Trophoblast cell (in vitro differentiated cells and primary cell): ENCODE data around the gene SCN5A.

Experiments used
- DNase-seq, 2 donors: peaks; one replicate each; pipeline ENCODE4 v3.0.0-alpha.2; 2016
- H2AFZ ChIP-seq: 2 replicates; pipeline ENCODE4 v1.6.1; 2013; ENCODE audit warnings: low read length, moderate library complexity, mild to moderate bottlenecking; ENCODE audit not compliant: insufficient read depth, poor library complexity
- H2AK5ac ChIP-seq: 2 replicates; pipeline ENCODE4 v1.6.1; 2013; ENCODE audit warnings: mild to moderate bottlenecking, low read length
- H2BK120ac ChIP-seq: 2 replicates; pipeline ENCODE4 v1.6.1; 2013; ENCODE audit warnings: low read length, mild to moderate bottlenecking, moderate library complexity; ENCODE audit not compliant: insufficient read depth, poor library complexity
- H2BK12ac ChIP-seq: 2 replicates; pipeline ENCODE4 v1.6.1; 2013; ENCODE audit warnings: mild to moderate bottlenecking, low read length, moderate library complexity
- H2BK5ac ChIP-seq: 2 replicates; pipeline ENCODE4 v1.6.1; 2013; ENCODE audit warnings: low read length, low read depth, moderate library complexity, mild to moderate bottlenecking; ENCODE audit not compliant: poor library complexity
- H3K14ac ChIP-seq: 2 replicates; pipeline ENCODE4 v1.6.1; 2013; ENCODE audit warnings: mild to moderate bottlenecking, low read length
- H3K18ac ChIP-seq: 2 replicates; pipeline ENCODE4 v1.6.1; 2013; ENCODE audit warnings: mild to moderate bottlenecking, low read length
- H3K23ac ChIP-seq: 2 replicates; pipeline ENCODE4 v1.6.1; 2013; ENCODE audit warnings: low read length
- H3K27ac ChIP-seq: 2 replicates; pipeline ENCODE4 v1.5.1; 2013; ENCODE audit warnings: low read depth, mild to moderate bottlenecking, inconsistent platforms, low read length, moderate library complexity
- H3K27me3 ChIP-seq: 2 replicates; pipeline ENCODE4 v1.6.1; 2013; ENCODE audit warnings: inconsistent platforms, mild to moderate bottlenecking, low read length, moderate library complexity; ENCODE audit not compliant: insufficient read depth
- H3K36me3 ChIP-seq, 2 experiments: 1 replicate in 1 of 2; 2 replicates in 1 of 2; pipeline ENCODE4 v1.6.1; 2013; ENCODE audit warnings: low read length in 2 of 2, mild to moderate bottlenecking in 2 of 2, moderate library complexity in 1 of 2; ENCODE audit not compliant: insufficient read depth in 2 of 2, control insufficient read depth in 1 of 2
- H3K4ac ChIP-seq: 2 replicates; pipeline ENCODE4 v1.6.1; 2013; ENCODE audit warnings: low read depth, mild to moderate bottlenecking, low read length, moderate library complexity
- H3K4me1 ChIP-seq, 2 experiments: 1 replicate in 1 of 2; 2 replicates in 1 of 2; pipeline ENCODE4 v1.6.1; 2013; ENCODE audit warnings: low read length in 2 of 2, mild to moderate bottlenecking in 2 of 2, moderate library complexity in 1 of 2; ENCODE audit not compliant: insufficient read depth in 2 of 2, control insufficient read depth in 1 of 2
- H3K4me2 ChIP-seq: 2 replicates; pipeline ENCODE4 v1.6.1; 2013; ENCODE audit warnings: inconsistent platforms, mild to moderate bottlenecking, low read length, moderate library complexity
- H3K4me3 ChIP-seq: 2 replicates; pipeline ENCODE4 v1.5.1; 2013; ENCODE audit warnings: mild to moderate bottlenecking, low read depth, low read length, inconsistent platforms
- H3K79me1 ChIP-seq: one replicate; pipeline ENCODE4 v1.6.1; 2013; ENCODE audit warnings: low read length
- H3K79me2 ChIP-seq: 2 replicates; pipeline ENCODE4 v1.6.1; 2013; ENCODE audit warnings: low read length, mild to moderate bottlenecking; ENCODE audit not compliant: control insufficient read depth, insufficient read depth, poor library complexity
- H3K9ac ChIP-seq: 2 replicates; pipeline ENCODE4 v1.6.1; 2013; ENCODE audit warnings: mild to moderate bottlenecking, low read length
- H3K9me3 ChIP-seq: 2 replicates; pipeline ENCODE4 v1.6.1; 2013; ENCODE audit warnings: low read depth, mild to moderate bottlenecking, control low read depth, inconsistent platforms, low read length; ENCODE audit not compliant: insufficient read depth
- H4K12ac ChIP-seq: 2 replicates; pipeline ENCODE4 v1.6.1; 2013; ENCODE audit warnings: low read depth, mild to moderate bottlenecking, low read length, moderate library complexity
- H4K8ac ChIP-seq: 2 replicates; pipeline ENCODE4 v1.6.1; 2013; ENCODE audit warnings: low read depth, mild to moderate bottlenecking, low read length, moderate library complexity
- H4K91ac ChIP-seq: one replicate; pipeline ENCODE4 v1.6.1; 2013; ENCODE audit warnings: low read depth, mild to moderate bottlenecking, low read length, moderate library complexity
- WGBS: extraction: QIAGEN DNeasy Blood & Tissue Kit; methylation state at CpG from one replicate; pipeline ENCODE4 v1.1.7; 2013; ENCODE audit warnings: missing lambda C conversion rate; ENCODE audit not compliant: insufficient read length, insufficient coverage; ENCODE audit errors: extremely low coverage; 5-methylcytosine and 5-hydroxymethylcytosine counted together

SCN5A gene

DNA sequence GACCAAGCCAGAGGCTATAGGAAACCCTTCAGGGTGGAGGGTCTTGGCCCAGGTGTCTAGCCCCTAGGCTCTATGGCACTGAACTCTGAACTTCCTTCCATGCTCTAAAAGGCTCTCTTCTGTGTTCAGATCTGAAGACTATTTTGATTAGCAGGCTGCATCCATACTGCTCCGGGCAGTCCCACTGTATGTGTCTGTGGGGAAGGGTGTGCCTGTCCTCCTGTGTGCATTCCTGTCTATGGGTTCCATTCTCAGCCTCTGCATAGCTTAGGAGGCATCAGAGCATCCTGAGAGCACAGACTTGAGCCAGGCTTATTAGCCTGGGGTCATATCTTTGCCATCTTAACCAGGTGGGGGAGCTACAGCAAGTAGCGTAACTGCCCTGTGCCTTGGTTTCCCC, 115.3 kb downstream of the SCN5A start:
- Histone ChIP-seq H3K18ac (no peak overlapping the region), H2BK12ac (no peak overlapping the region), H3K27me3 (no peaks in the 10 kb centered on the region), H3K79me2 (no peaks in the 10 kb centered on the region), H3K27ac (no peak overlapping the region), H2AFZ (no peak overlapping the region), H3K4me2 (no peak overlapping the region), H3K79me1 (no peaks in the 10 kb centered on the region), H3K9me3 (no peaks in the 10 kb centered on the region), H3K36me3 (no peaks in the 10 kb centered on the region), H3K4ac (no peak overlapping the region), H2AK5ac (no peak overlapping the region), H2BK120ac (no peak overlapping the region), H3K14ac (no peak overlapping the region), H3K23ac (no peak overlapping the region), H4K91ac (no peak overlapping the region), H4K8ac (no peak overlapping the region), H2BK5ac (no peak overlapping the region), H3K9ac (no peak overlapping the region), H4K12ac (no peak overlapping the region), H3K4me3 (no peak overlapping the region), H3K4me1 (no peaks in the 10 kb centered on the region)
- DNase-seq, result no peak
- WGBS, result no CpG with 5 or more reads among the region's 2 CpGs

DNA sequence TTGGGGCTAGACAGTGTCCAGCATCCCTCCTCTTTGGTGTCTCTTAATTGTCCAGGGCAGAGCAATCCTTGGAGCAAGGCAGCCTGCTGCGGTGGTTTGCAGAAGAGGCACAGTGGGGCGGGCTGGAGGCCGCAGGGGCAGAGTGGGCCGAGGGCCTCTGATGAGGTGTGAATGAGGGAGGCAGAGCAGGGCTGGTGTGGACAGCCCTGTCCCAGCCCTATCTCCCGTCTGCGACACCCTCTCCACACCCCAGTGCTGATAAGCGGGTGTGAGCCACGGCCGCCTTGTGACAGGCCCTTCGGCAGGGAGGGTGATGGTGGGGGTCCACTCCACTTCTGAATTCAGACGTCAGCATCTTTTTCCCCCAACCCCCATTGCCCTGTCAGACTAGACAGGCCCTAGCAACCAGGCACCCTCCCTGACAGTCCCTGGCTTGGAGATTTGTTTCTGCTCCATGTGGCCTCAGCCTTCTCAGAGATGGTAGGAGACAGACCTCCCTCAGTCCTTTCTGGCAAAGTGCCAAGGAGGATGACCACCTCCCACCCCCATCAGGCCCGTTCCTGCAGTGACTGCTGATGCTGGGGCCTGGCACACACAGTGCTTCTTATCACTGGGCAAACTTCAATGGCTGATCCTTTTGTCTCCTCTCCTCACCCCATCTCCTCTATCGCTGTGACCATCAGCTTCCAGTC, 116.1 kb downstream of the SCN5A start:
- Histone ChIP-seq H3K23ac (no peak overlapping the region), H3K79me1 (no peaks in the 10 kb centered on the region), H3K27ac (no peak overlapping the region), H4K12ac (no peak overlapping the region), H2BK5ac (no peak overlapping the region), H3K4me2 (no peak overlapping the region), H4K8ac (no peak overlapping the region), H2AFZ (no peak overlapping the region), H2BK120ac (no peak overlapping the region), H3K9ac (no peak overlapping the region), H3K4ac (no peak overlapping the region), H3K18ac (no peak overlapping the region), H3K4me3 (no peak overlapping the region), H3K36me3 (peaks cover 0 to under 1% of the 10 kb centered on the region in 2 experiments), H3K4me1 (no peaks in the 10 kb centered on the region), H4K91ac (no peak overlapping the region), H3K14ac (no peak overlapping the region), H3K27me3 (no peaks in the 10 kb centered on the region), H2BK12ac (no peak overlapping the region), H3K9me3 (peaks cover 1% of the 10 kb centered on the region), H2AK5ac (no peak overlapping the region), H3K79me2 (no peaks in the 10 kb centered on the region)
- DNase-seq, result no peak
- no CpG with 5 or more reads among the region's 13 CpGs for WGBS

- H3K4me2 ChIP-seq, result no peak overlapping the region
- H3K4me1 ChIP-seq, result no peaks in the 10 kb centered on the region
- H3K27me3 ChIP-seq, result no peaks in the 10 kb centered on the region
- no peak overlapping the region for H4K12ac ChIP-seq
- no peak for DNase-seq
- H3K9me3 ChIP-seq, result peaks cover 4% of the 10 kb centered on the region
- no peak overlapping the region for H3K23ac ChIP-seq
- no peak overlapping the region for H2BK12ac ChIP-seq
- no peaks in the 10 kb centered on the region for H3K79me1 ChIP-seq
- H3K14ac ChIP-seq, result no peak overlapping the region
- H2BK120ac ChIP-seq, result no peak overlapping the region
- H4K8ac ChIP-seq, result no peak overlapping the region
- no peak overlapping the region for H2AK5ac ChIP-seq
- no peak overlapping the region for H3K18ac ChIP-seq
- no peaks in the 10 kb centered on the region for H3K79me2 ChIP-seq
- no peak overlapping the region for H3K4ac ChIP-seq
- H4K91ac ChIP-seq, result no peak overlapping the region
- H3K36me3 ChIP-seq, result peaks cover 0 to 5% of the 10 kb centered on the region in 2 experiments
- H2AFZ ChIP-seq, result no peak overlapping the region
- no peak overlapping the region for H2BK5ac ChIP-seq
- H3K9ac ChIP-seq, result no peak overlapping the region
- H3K4me3 ChIP-seq, result no peak overlapping the region
- no peak overlapping the region for H3K27ac ChIP-seq
- no CpG with 5 or more reads among the region's 3 CpGs for WGBS
Measured at GRCh38 chr3:38532529-38532928, 117.0 kb downstream of the SCN5A start.

GRCh38 chr3:38528457-38528856, 121.0 kb downstream of the SCN5A start:
- no peak overlapping the region for H3K4me2 ChIP-seq
- no peak overlapping the region for H3K23ac ChIP-seq
- peaks cover 6 to 9% of the 10 kb centered on the region in 2 experiments for H3K4me1 ChIP-seq
- H2AFZ ChIP-seq, result no peak overlapping the region
- no peak overlapping the region for H4K8ac ChIP-seq
- peaks cover 2 to 7% of the 10 kb centered on the region in 2 experiments for H3K36me3 ChIP-seq
- H4K91ac ChIP-seq, result no peak overlapping the region
- H2BK5ac ChIP-seq, result no peak overlapping the region
- H3K79me2 ChIP-seq, result no peaks in the 10 kb centered on the region
- peaks cover 8% of the 10 kb centered on the region for H3K79me1 ChIP-seq
- no peak overlapping the region for H2BK12ac ChIP-seq
- WGBS, result no CpG with 5 or more reads among the region's 1 CpG
- no peaks in the 10 kb centered on the region for H3K27me3 ChIP-seq
- H3K4me3 ChIP-seq, result no peak overlapping the region
- H3K18ac ChIP-seq, result no peak overlapping the region
- peak overlapping the region; percentile 44 for H3K9ac ChIP-seq
- H3K27ac ChIP-seq, result no peak overlapping the region
- no peak for DNase-seq
- no peak overlapping the region for H2BK120ac ChIP-seq
- H3K9me3 ChIP-seq, result peaks cover 4% of the 10 kb centered on the region
- no peak overlapping the region for H4K12ac ChIP-seq
- no peak overlapping the region for H3K14ac ChIP-seq
- H3K4ac ChIP-seq, result no peak overlapping the region
- no peak overlapping the region for H2AK5ac ChIP-seq
